ENCODE data around the gene KDM4B. TPM values are rescaled to one million over a fixed set of nuclear protein-coding genes. Genes with fewer than 3 reads are reported as not detected.

Gene KDM4B
- total and polyA plus RNA-seq, 5 experiments from 2014 or later, result 14.3 to 50.1 (median 18.7) TPM

GRCh38 chr19:5052945-5053485 lies 84.1 kb downstream of the KDM4B start:
- no peak for DNase-seq
- peaks cover 6 to 7% (median 6%) of the 10 kb centered on the region in 4 donors for H3K4me1 Mint-ChIP-seq
- no peaks in the 10 kb centered on the region for H3K9me3 Mint-ChIP-seq
- H3K27me3 Mint-ChIP-seq, result no peaks in the 10 kb centered on the region
- no peak for ATAC-seq
- H3K4me3 Mint-ChIP-seq, result no peak overlapping the region
- POLR2A ChIA-PET, result no interaction called here
- H3K36me3 Mint-ChIP-seq, result peaks cover 0 to 29% (median 8%) of the 10 kb centered on the region in 3 donors
- no peak overlapping the region for H3K27ac Mint-ChIP-seq

DNA sequence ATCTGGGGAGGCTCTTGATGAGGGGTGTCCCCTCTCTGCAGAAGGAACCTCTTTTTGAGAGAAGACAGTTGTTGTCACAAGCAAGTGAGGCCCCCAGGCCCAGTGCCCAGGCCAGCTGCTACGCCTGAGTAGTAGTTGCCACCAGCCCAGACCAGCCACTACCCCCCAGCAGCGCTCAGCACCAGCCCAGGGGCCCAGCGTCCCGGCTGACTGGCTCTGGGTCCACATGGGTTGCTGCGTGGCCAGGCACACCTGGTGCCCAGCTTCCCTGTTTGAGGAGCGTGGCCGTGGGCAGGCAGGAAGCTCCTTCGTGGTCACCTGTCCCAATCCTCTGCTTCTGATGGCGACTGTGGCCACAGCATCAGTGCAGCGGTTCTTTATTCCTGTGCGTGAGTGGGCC lies 84.7 kb downstream of the KDM4B start:
- no peaks in the 10 kb centered on the region for H3K27me3 Mint-ChIP-seq
- no peaks in the 10 kb centered on the region for H3K9me3 Mint-ChIP-seq
- H3K27ac Mint-ChIP-seq, result no peak overlapping the region
- H3K4me1 Mint-ChIP-seq, result peaks cover 3 to 6% (median 3%) of the 10 kb centered on the region in 4 donors
- DNase-seq, result no peak
- H3K4me3 Mint-ChIP-seq, result no peak overlapping the region
- ATAC-seq, result no peak
- peaks cover 0 to 25% (median 8%) of the 10 kb centered on the region in 3 donors for H3K36me3 Mint-ChIP-seq
- POLR2A ChIA-PET, result interaction anchor here (0.7 kb wide), 1 partner anchor 91 kb away, joined by 5 read pairs; no protein-coding TSS in a partner anchor

DNA sequence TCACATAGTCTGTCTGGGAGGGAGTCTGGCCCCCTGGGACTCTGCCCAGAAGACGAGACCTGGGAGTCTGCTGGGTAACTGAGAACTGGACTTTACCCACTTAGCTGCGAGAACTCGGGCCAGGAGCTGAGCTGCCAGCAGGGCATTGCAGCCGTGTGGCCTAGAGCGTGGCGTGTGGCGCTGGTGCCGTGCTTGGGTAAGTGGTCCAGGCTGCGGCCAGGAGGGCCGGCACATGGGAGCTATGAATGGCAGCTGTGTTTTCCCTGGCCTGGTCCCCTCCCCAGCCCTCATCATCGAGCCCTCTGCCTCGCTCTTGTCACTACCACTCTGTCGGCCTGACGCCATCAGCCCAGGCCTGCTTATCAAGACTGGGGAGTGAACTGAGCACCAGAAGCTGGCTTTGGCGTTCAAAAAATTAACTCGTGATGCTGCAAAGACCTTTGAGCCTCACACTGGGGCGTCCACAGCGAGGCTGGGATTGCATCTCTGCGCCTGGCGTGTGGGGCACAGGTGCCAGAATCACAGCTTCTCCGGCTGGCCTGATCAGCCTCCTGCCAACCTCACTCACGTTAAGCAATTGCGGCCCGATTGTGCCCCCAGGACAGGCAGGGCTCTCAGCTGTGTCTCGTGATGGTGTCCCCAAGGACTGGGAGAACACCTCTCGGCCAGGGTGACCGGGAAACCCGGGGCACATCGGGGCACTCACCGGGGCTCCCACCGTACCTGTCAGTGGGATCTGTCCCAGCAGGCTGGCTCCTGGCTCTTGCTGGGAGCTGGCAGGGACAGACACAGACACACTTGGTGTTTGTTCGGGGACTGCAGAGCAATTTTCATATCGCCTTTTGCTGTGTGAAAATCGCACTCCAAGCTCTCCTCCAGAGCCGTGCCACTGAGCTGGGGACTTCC lies 85.9 kb downstream of the KDM4B start:
- H3K9me3 Mint-ChIP-seq, result no peaks in the 10 kb centered on the region
- H3K36me3 Mint-ChIP-seq, result peaks cover 0 to 25% (median 8%) of the 10 kb centered on the region in 3 donors
- peaks cover 3 to 6% (median 3%) of the 10 kb centered on the region in 4 donors for H3K4me1 Mint-ChIP-seq
- no peaks in the 10 kb centered on the region for H3K27me3 Mint-ChIP-seq
- H3K27ac Mint-ChIP-seq, result no peak overlapping the region
- H3K4me3 Mint-ChIP-seq, result no peak overlapping the region
- ATAC-seq (no peak), DNase-seq (no peak)
- POLR2A ChIA-PET, result no interaction called here

GRCh38 chr19:5055457-5055776 lies 86.5 kb downstream of the KDM4B start:
- no peak for ATAC-seq
- no peak overlapping the region for H3K4me3 Mint-ChIP-seq

GRCh38 chr19:5057860-5058259 lies 88.9 kb downstream of the KDM4B start:
- peak overlapping the region in 1 of 10 donors; percentile 44 for H3K27ac Mint-ChIP-seq
- peaks cover 0 to 13% (median under 1%) of the 10 kb centered on the region in 9 donors for H3K9me3 Mint-ChIP-seq
- peaks cover 7 to 38% (median 30%) of the 10 kb centered on the region in 3 donors for H3K36me3 Mint-ChIP-seq
- peaks cover 0 to 6% (median 4%) of the 10 kb centered on the region in 4 donors for H3K4me1 Mint-ChIP-seq
- ATAC-seq (no peak), DNase-seq (no peak)
- POLR2A ChIA-PET, result no interaction called here
- H3K4me3 Mint-ChIP-seq, result no peak overlapping the region
- no peaks in the 10 kb centered on the region for H3K27me3 Mint-ChIP-seq

More at GRCh38 chr19:5055457-5055776, 86.5 kb downstream of the KDM4B start:
- H3K9me3 Mint-ChIP-seq, result no peaks in the 10 kb centered on the region
- no peak overlapping the region for H3K27ac Mint-ChIP-seq
- H3K36me3 Mint-ChIP-seq, result peaks cover 0 to 23% (median 9%) of the 10 kb centered on the region in 3 donors
- H3K27me3 Mint-ChIP-seq, result no peaks in the 10 kb centered on the region
- POLR2A ChIA-PET, result no interaction called here
- H3K4me1 Mint-ChIP-seq, result peaks cover 0 to 6% (median 3%) of the 10 kb centered on the region in 4 donors
- no peak for DNase-seq

DNA sequence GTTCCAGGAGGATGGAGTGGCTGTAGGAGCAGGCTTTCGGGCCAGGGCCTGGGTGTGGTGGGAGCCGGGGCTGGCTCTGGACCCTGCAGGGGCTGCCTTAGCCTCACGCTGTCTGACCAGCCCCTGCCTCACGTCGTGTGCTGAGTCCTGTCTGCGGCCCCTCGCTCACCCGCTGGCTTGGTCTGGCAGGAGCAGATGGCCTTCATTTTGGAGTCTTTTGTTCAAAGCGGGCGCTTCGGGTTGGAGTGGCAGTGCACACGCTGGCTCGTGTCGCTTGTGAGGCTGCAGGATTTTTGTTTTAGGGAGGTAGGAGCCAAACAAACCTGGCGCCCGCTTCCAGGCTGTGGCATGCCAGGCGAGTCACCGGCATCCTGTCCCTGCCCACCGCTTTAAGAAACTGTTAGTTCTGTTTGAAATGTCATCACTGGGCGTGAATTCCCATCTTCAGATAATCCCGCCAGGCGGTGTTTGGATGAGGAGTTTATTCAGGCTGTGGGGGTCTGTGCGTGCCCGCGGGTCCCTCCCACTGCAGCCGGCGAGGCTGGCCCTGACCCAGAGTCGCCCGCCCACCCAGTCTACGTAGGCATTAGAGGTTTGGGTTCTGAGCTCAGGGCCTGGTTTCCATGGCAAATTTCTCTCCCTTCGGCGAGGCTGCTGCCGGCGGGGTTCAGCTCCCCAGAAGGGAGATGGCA lies 89.8 kb downstream of the KDM4B start:
- no peak for DNase-seq
- POLR2A ChIA-PET, result no interaction called here
- no peak overlapping the region for H3K27ac Mint-ChIP-seq
- H3K27me3 Mint-ChIP-seq, result no peaks in the 10 kb centered on the region
- H3K36me3 Mint-ChIP-seq, result peaks cover 12 to 39% (median 36%) of the 10 kb centered on the region in 3 donors
- H3K4me1 Mint-ChIP-seq, result peaks cover 0 to 6% (median 4%) of the 10 kb centered on the region in 4 donors
- H3K9me3 Mint-ChIP-seq, result peaks cover 0 to 19% (median 4%) of the 10 kb centered on the region in 9 donors
- no peak for ATAC-seq
- H3K4me3 Mint-ChIP-seq, result no peak overlapping the region

DNA sequence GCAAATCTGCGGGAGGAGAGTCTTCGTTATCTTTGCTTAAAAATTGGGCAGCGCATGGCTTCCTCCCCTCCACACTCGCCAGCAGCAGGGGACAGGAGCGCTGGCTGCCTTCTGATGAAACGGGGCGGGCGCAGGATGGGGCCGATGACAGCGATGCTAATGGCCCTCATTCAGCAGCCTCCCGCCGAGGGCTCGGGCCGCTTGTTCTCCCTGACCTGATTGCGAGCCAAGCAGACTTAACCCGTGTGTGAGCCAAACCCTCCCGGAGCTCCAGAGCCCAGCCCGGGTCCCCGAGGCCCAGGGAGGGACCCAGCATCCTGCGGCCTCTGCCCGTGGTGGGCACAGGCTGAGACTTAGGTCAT lies 90.3 kb downstream of the KDM4B start:
- Mint-ChIP-seq H3K27ac (no peak overlapping the region), H3K4me1 (peaks cover 0 to 6% (median 4%) of the 10 kb centered on the region in 4 donors), H3K36me3 (peaks cover 12 to 43% (median 35%) of the 10 kb centered on the region in 3 donors), H3K9me3 (peaks cover 0 to 19% (median 4%) of the 10 kb centered on the region in 9 donors), H3K27me3 (no peaks in the 10 kb centered on the region), H3K4me3 (no peak overlapping the region)
- ATAC-seq (no peak), DNase-seq (no peak)
- POLR2A ChIA-PET, result no interaction called here

GRCh38 chr19:5059793-5060192 lies 90.9 kb downstream of the KDM4B start:
- DNase-seq, result no peak
- Mint-ChIP-seq H3K4me1 (peaks cover 0 to 6% (median 4%) of the 10 kb centered on the region in 4 donors), H3K36me3 (peaks cover 12 to 43% (median 35%) of the 10 kb centered on the region in 3 donors), H3K9me3 (peaks cover 0 to 19% (median 4%) of the 10 kb centered on the region in 9 donors), H3K27ac (no peak overlapping the region), H3K4me3 (no peak overlapping the region), H3K27me3 (no peaks in the 10 kb centered on the region)
- no peak for ATAC-seq
- POLR2A ChIA-PET, result no interaction called here

DNA sequence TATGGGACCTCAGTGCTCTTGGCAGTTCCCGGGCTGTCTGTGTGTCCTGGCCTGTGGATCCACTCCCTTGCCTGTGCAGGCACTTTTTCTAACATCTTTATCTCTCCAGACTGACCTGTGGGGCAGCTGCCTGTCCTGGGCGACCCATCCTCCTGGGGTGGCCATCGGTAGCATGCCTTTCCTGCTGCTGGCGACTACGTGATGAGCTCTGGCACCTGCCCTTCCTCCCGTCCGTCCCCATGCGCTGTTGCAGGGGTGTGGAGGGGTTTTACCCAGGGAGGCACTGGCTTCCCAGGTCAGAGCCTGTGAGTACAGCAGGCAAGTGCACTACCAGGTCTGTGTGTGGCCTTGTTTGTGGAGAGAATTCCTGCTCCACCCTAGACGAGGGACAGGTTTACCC lies 93.3 kb downstream of the KDM4B start:
- DNase-seq, result no peak
- POLR2A ChIA-PET, result no interaction called here
- H3K36me3 Mint-ChIP-seq, result peaks cover 12 to 37% (median 33%) of the 10 kb centered on the region in 3 donors
- peaks cover 0 to 6% (median 3%) of the 10 kb centered on the region in 4 donors for H3K4me1 Mint-ChIP-seq
- H3K27me3 Mint-ChIP-seq, result no peaks in the 10 kb centered on the region
- H3K27ac Mint-ChIP-seq, result peak overlapping the region in 1 of 10 donors; percentile 40
- no peak for ATAC-seq
- H3K4me3 Mint-ChIP-seq, result no peak overlapping the region
- H3K9me3 Mint-ChIP-seq, result peaks cover 0 to 19% (median 4%) of the 10 kb centered on the region in 9 donors

- POLR2A ChIA-PET, result interaction anchor here (0.7 kb wide), 1 partner anchor 192 kb away, joined by 3 read pairs; no protein-coding TSS in a partner anchor
- H3K4me3 Mint-ChIP-seq, result no peak overlapping the region
- DNase-seq (no peak), ATAC-seq (no peak)
- peaks cover 12 to 33% (median 28%) of the 10 kb centered on the region in 3 donors for H3K36me3 Mint-ChIP-seq
- no peaks in the 10 kb centered on the region for H3K27me3 Mint-ChIP-seq
- H3K4me1 Mint-ChIP-seq, result peaks cover 0 to 3% (median 1%) of the 10 kb centered on the region in 4 donors
- H3K27ac Mint-ChIP-seq, result no peak overlapping the region
- peaks cover 0 to 19% (median 4%) of the 10 kb centered on the region in 9 donors for H3K9me3 Mint-ChIP-seq
These were observed 93.9 kb downstream of the KDM4B start for GRCh38 chr19:5062799-5063198.

GRCh38 chr19:5063873-5064645 lies 95.1 kb downstream of the KDM4B start:
- no peak overlapping the region for H3K4me3 Mint-ChIP-seq
- POLR2A ChIA-PET, result no interaction called here

GRCh38 chr19:5064896-5065295 lies 96.0 kb downstream of the KDM4B start:
- Mint-ChIP-seq H3K27me3 (no peaks in the 10 kb centered on the region), H3K27ac (no peak overlapping the region), H3K4me3 (no peak overlapping the region), H3K36me3 (peaks cover 12 to 33% (median 28%) of the 10 kb centered on the region in 3 donors), H3K4me1 (peaks cover 0 to 3% (median 1%) of the 10 kb centered on the region in 4 donors), H3K9me3 (peaks cover 0 to 19% (median 4%) of the 10 kb centered on the region in 9 donors)
- POLR2A ChIA-PET, result no interaction called here
- ATAC-seq (no peak), DNase-seq (no peak)

More at GRCh38 chr19:5063873-5064645, 95.1 kb downstream of the KDM4B start:
- H3K36me3 Mint-ChIP-seq, result peaks cover 12 to 33% (median 28%) of the 10 kb centered on the region in 3 donors
- peaks cover 0 to 19% (median 4%) of the 10 kb centered on the region in 9 donors for H3K9me3 Mint-ChIP-seq
- no peaks in the 10 kb centered on the region for H3K27me3 Mint-ChIP-seq
- no peak for ATAC-seq
- DNase-seq, result no peak
- H3K27ac Mint-ChIP-seq, result peak overlapping the region in 1 of 10 donors; percentile 21
- H3K4me1 Mint-ChIP-seq, result peaks cover 0 to 3% (median 1%) of the 10 kb centered on the region in 4 donors

Measured in naive thymus-derived CD8-positive, alpha-beta T cell (primary cell).